Measurements from ENCODE around the gene FBLL1.
A peak's percentile ranks its signal among the peaks of the same experiment; 100 is the strongest.

Gene FBLL1

DNA sequence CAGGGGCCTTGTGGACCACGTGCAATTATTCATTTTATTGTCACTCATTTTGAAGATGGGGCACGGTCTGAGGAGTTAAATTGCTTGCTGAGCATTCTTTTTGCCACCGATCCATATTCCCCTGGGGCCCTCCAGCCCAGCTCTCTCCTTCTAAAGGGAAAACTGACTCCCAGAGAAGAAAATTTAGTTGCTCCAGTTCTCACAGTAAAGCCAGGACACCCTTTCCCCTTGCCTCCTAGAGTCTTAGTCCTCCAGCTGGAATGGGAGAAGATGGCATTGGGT, 51.1 kb downstream of the FBLL1 start:
- TF ChIP-seq, protein P1, sequence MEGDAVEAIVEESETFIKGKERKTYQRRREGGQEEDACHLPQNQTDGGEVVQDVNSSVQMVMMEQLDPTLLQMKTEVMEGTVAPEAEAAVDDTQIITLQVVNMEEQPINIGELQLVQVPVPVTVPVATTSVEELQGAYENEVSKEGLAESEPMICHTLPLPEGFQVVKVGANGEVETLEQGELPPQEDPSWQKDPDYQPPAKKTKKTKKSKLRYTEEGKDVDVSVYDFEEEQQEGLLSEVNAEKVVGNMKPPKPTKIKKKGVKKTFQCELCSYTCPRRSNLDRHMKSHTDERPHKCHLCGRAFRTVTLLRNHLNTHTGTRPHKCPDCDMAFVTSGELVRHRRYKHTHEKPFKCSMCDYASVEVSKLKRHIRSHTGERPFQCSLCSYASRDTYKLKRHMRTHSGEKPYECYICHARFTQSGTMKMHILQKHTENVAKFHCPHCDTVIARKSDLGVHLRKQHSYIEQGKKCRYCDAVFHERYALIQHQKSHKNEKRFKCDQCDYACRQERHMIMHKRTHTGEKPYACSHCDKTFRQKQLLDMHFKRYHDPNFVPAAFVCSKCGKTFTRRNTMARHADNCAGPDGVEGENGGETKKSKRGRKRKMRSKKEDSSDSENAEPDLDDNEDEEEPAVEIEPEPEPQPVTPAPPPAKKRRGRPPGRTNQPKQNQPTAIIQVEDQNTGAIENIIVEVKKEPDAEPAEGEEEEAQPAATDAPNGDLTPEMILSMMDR (IDR thresholded peaks at IDR 0.05) = no peak
- DNase-seq (ENCODE audit: low spot score) = no peak
- peak overlapping the region; percentile 83 for H3K4me3 ChIP-seq
- H3K27ac ChIP-seq = peak overlapping the region; percentile 92 to 95

Data from coronary artery (tissue), 2 donors.